GM12878 (cell line): Measurements from ENCODE around the gene LDLRAD4. TPM values are rescaled to one million over a fixed set of nuclear protein-coding genes. Genes with fewer than 3 reads are reported as not detected.

Experiments used
- ASH2L ChIP-seq: fragments of 300-600, 200-600 bp; sonication (generic); IDR thresholded peaks from 2 replicates; pipeline ENCODE4 v1.6.1; 2017; ENCODE audit warnings: low read depth, mild to moderate bottlenecking, borderline replicate concordance
- ATF2 ChIP-seq: IDR thresholded peaks from 2 replicates; pipeline ENCODE4 v1.6.1; 2012; ENCODE audit warnings: low read length, inconsistent platforms
- BCLAF1 ChIP-seq: fragments of 450-650 bp; IDR thresholded peaks from 2 replicates; pipeline ENCODE4 v1.6.1; 2017; ENCODE audit warnings: antibody characterized with exemption, mild to moderate bottlenecking, moderate library complexity
- CREM ChIP-seq: IDR thresholded peaks from 2 replicates; pipeline ENCODE4 v1.6.1; 2014; ENCODE audit warnings: antibody characterized with exemption, low read depth
- ETV6 ChIP-seq, 2 experiments: fragments of 450-650 bp in 1 of 2; IDR thresholded peaks in 1 of 2; conservative IDR thresholded peaks in 1 of 2; 2 replicates each; pipeline ENCODE4 v1.6.1; 2014; ENCODE audit warnings: antibody characterized with exemption in 1 of 2, borderline replicate concordance in 1 of 2, low read depth in 1 of 2, mild to moderate bottlenecking in 1 of 2, moderate library complexity in 1 of 2
- KLF5 ChIP-seq: fragments of 450-650 bp; IDR thresholded peaks from 2 replicates; pipeline ENCODE4 v1.6.1; 2014; ENCODE audit warnings: mild to moderate bottlenecking; ENCODE audit not compliant: partially characterized antibody
- MEF2A ChIP-seq: IDR thresholded peaks from 2 replicates; pipeline ENCODE4 v1.6.1; 2011; ENCODE audit warnings: low read depth, mild to moderate bottlenecking, low read length, moderate library complexity; ENCODE audit not compliant: insufficient read depth
- PML ChIP-seq: IDR thresholded peaks from 2 replicates; pipeline ENCODE4 v1.6.1; 2012; ENCODE audit warnings: low read length, inconsistent platforms
- RAD21 ChIP-seq: IDR thresholded peaks from 2 replicates; pipeline ENCODE4 v1.6.1; 2011; ENCODE audit warnings: mild to moderate bottlenecking, low read depth, low read length, moderate library complexity; ENCODE audit not compliant: insufficient read depth
- RUNX3 ChIP-seq: IDR thresholded peaks from 2 replicates; pipeline ENCODE4 v1.6.1; 2012; ENCODE audit warnings: low read length, inconsistent platforms
- TAF1 ChIP-seq: IDR thresholded peaks from 2 replicates; pipeline ENCODE4 v1.6.1; 2011; ENCODE audit warnings: mild to moderate bottlenecking, low read depth, low read length, borderline replicate concordance
- USF1 ChIP-seq: IDR thresholded peaks from 2 replicates; pipeline ENCODE4 v1.6.1; 2011; ENCODE audit warnings: borderline replicate concordance, low read depth, mild to moderate bottlenecking, moderate library complexity, mixed read lengths, low read length; ENCODE audit not compliant: insufficient read depth; ENCODE audit errors: extremely low read length
- polyA plus RNA-seq, 11 experiments: library from polyadenylated mRNA; depleted of rRNA in 4 of 11; unstranded in 6 of 11; stranded (reverse) in 5 of 11; fragments of >200 nt; fragmentation: Nextera tagmentation in 4 of 11; fragmentation: Illumina TruSeq in 1 of 11; extraction: Ambion mirVana in 4 of 11; extraction: Trizol in 1 of 11; gene quantifications; 1 replicate in 1 of 11; 2 replicates in 10 of 11; pipeline versions ENCODE4 v1.2.1 to v1.2.3, GENCODE V29; 2011 to 2016; ENCODE audit warnings: inconsistent platforms in 2 of 11, missing spikeins in 2 of 11, low read depth in 1 of 11
- total RNA-seq, 4 experiments: library from RNA; depleted of rRNA in 3 of 4; stranded (reverse); fragments of >200 nt in 3 of 4; fragmentation: Illumina TruSeq in 1 of 4; extraction: Trizol in 1 of 4; gene quantifications; 2 replicates each; pipeline versions ENCODE4 v1.2.1 to v1.2.3, GENCODE V29; 2013 to 2021
- TF ChIP-seq, protein P1 (sequence below): fragments of 450-650 bp; formaldehyde crosslinking; IDR thresholded peaks from 2 replicates; pipeline ENCODE4 v1.4.0; 2020; ENCODE audit warnings: mild to moderate bottlenecking, moderate library complexity
- TF ChIP-seq, protein P2 (sequence below): fragments of 450-650 bp; IDR thresholded peaks from 2 replicates; pipeline ENCODE4 v1.6.1; 2017; ENCODE audit warnings: mild to moderate bottlenecking, moderate library complexity

Gene LDLRAD4
- total and polyA plus RNA-seq, 10 of the 15 experiments (the other 5 are each of a cell fraction or from before 2014, with no cell fraction given): 2.7 to 16.8 (median 11.2) TPM

DNA sequence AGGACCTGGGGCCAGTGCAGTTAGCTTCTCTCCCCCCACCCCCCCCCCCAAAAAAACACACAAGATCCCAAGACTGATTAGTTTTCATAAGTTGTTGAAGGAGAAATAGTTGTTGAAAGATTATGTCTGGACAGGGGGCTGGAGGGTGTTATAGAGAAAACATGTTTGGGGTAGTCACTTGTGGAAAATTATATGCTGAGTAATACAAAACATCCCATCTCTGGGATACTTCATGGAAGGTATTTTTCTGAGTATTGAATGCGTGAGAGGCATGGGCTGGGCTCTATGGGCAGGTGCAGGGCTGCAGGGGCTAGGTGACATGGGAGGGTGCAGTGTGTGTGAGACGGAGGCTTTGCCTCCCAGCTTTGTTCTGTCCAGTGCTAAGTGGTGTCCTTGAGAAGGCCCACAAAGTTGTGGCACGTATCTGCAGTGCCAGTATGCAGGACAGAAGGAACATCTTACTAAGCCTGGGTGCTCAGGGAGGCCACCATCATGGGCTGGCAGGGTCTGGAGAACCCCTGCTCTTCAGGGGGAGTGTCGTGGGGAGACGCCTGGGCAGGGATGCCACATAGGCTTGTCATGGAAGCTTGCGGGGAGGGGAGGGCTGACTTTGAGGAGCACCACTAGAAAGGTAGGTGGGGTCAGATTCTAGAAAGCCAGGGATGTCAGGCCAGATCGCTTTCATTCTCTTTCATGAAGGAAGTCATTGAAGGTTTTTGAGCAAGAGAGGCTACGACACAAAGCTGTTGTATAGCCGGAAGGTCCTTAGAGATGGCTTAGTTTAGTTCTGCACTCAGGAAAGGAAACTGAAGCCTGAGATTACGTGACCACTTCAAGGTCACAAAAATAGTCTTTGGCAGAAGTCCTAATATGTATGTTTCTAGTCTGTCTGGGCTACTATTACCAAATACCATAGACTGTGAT lies 232.0 kb downstream of the LDLRAD4 start (continued):
- TF ChIP-seq, protein P1, sequence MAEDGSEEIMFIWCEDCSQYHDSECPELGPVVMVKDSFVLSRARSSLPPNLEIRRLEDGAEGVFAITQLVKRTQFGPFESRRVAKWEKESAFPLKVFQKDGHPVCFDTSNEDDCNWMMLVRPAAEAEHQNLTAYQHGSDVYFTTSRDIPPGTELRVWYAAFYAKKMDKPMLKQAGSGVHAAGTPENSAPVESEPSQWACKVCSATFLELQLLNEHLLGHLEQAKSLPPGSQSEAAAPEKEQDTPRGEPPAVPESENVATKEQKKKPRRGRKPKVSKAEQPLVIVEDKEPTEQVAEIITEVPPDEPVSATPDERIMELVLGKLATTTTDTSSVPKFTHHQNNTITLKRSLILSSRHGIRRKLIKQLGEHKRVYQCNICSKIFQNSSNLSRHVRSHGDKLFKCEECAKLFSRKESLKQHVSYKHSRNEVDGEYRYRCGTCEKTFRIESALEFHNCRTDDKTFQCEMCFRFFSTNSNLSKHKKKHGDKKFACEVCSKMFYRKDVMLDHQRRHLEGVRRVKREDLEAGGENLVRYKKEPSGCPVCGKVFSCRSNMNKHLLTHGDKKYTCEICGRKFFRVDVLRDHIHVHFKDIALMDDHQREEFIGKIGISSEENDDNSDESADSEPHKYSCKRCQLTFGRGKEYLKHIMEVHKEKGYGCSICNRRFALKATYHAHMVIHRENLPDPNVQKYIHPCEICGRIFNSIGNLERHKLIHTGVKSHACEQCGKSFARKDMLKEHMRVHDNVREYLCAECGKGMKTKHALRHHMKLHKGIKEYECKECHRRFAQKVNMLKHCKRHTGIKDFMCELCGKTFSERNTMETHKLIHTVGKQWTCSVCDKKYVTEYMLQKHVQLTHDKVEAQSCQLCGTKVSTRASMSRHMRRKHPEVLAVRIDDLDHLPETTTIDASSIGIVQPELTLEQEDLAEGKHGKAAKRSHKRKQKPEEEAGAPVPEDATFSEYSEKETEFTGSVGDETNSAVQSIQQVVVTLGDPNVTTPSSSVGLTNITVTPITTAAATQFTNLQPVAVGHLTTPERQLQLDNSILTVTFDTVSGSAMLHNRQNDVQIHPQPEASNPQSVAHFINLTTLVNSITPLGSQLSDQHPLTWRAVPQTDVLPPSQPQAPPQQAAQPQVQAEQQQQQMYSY (CRISPR knock-in tag): no peak
- 0 out of 4 replicates have a peak, but pooled peaks of 1 of the 2 experiments have one; percentile 6 for TF ChIP-seq ETV6 (conservative IDR thresholded peaks at IDR 0.05 in 1 of 2, IDR thresholded peaks at IDR 0.05 in 1 of 2; ENCODE audit: borderline replicate concordance in 1 of 2, low read depth in 1 of 2)
- TF ChIP-seq PML: no peak
- no peak for TF ChIP-seq RAD21
- TF ChIP-seq ATF2: peak; percentile 40; the same call in 1 of the 2 replicates
- TF ChIP-seq RUNX3: peak; percentile 57
- no peak for TF ChIP-seq KLF5
- TF ChIP-seq ASH2L: no peak
- no peak for TF ChIP-seq USF1
- TF ChIP-seq CREM: no peak
- TF ChIP-seq, protein P2, sequence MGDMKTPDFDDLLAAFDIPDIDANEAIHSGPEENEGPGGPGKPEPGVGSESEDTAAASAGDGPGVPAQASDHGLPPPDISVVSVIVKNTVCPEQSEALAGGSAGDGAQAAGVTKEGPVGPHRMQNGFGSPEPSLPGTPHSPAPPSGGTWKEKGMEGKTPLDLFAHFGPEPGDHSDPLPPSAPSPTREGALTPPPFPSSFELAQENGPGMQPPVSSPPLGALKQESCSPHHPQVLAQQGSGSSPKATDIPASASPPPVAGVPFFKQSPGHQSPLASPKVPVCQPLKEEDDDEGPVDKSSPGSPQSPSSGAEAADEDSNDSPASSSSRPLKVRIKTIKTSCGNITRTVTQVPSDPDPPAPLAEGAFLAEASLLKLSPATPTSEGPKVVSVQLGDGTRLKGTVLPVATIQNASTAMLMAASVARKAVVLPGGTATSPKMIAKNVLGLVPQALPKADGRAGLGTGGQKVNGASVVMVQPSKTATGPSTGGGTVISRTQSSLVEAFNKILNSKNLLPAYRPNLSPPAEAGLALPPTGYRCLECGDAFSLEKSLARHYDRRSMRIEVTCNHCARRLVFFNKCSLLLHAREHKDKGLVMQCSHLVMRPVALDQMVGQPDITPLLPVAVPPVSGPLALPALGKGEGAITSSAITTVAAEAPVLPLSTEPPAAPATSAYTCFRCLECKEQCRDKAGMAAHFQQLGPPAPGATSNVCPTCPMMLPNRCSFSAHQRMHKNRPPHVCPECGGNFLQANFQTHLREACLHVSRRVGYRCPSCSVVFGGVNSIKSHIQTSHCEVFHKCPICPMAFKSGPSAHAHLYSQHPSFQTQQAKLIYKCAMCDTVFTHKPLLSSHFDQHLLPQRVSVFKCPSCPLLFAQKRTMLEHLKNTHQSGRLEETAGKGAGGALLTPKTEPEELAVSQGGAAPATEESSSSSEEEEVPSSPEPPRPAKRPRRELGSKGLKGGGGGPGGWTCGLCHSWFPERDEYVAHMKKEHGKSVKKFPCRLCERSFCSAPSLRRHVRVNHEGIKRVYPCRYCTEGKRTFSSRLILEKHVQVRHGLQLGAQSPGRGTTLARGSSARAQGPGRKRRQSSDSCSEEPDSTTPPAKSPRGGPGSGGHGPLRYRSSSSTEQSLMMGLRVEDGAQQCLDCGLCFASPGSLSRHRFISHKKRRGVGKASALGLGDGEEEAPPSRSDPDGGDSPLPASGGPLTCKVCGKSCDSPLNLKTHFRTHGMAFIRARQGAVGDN: no peak
- peak; percentile 53; the same call in 1 of the 2 replicates for TF ChIP-seq MEF2A
- no peak for TF ChIP-seq TAF1
- no peak for TF ChIP-seq BCLAF1
